B cell (primary cell): ENCODE data around the gene TSPYL6.

Experiments used
- CTCF ChIP-seq: fragments of 200-600 bp; IDR thresholded peaks from one replicate; pipeline ENCODE4 v1.8.0; 2022; ENCODE audit warnings: antibody characterized with exemption, mild to moderate bottlenecking
- EZH2 ChIP-seq: IDR thresholded peaks from 2 replicates; pipeline ENCODE4 v1.6.1; 2012; ENCODE audit warnings: borderline replicate concordance, low read depth, mild to moderate bottlenecking, moderate library complexity, low read length; ENCODE audit not compliant: insufficient read depth, poor library complexity, severe bottlenecking

GRCh38 chr2:54284826-54285225 lies 28.8 kb upstream of the TSPYL6 start:
- TF ChIP-seq CTCF (no peak), EZH2 (no peak)
